GM21825 (cell line): Measurements from ENCODE around the gene MORC1.
"Not testable (repeated sequence)": the region's sequence is repeated elsewhere in the genome, so short reads cannot be mapped to it uniquely, and the experiment has no call there.

Source experiments
- ATAC-seq: cut with Tn5 transposase; IDR thresholded peaks from one replicate; pipeline ENCODE4 v1.9.1; 2021; ENCODE audit warnings: mild to moderate bottlenecking, moderate library complexity; ENCODE audit not compliant: unreplicated experiment

Gene MORC1

GRCh38 chr3:109117939-109118338 is at the start of gene MORC1:
MORC1 (minus strand) TSS chr3:109118134; CDS start chr3:109118059, 75 bp downstream.
- no peak for ATAC-seq

- ATAC-seq, result no peak
Measured at GRCh38 chr3:109165905-109166304, 48.0 kb upstream of the MORC1 start.

- no peak for ATAC-seq
Measured at GRCh38 chr3:109161487-109162123, 43.7 kb upstream of the MORC1 start.

- no peak for ATAC-seq
Measured at GRCh38 chr3:109155828-109156227, 37.9 kb upstream of the MORC1 start.

DNA sequence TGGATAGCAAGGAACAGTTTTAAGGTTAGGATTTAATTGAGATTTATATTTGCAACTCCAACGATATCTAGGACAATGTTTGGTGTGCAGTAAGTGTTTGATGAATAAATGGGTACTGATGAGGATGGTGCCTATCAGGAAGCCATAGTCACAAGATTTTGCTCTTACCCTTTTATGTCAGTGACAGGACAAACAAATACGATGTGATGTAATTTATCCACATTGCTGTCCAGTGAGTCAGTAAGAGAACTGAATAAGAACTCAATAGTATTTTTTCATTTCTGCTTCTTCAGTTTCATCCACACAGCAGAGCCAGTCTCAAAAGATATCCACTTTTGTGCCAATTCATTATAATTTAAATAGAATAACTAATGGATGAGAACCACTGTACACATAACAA is 37.0 kb upstream of the MORC1 start:
- no peak for ATAC-seq

GRCh38 chr3:109152320-109152719 is 34.4 kb upstream of the MORC1 start:
- ATAC-seq, result no peak

GRCh38 chr3:109149078-109149477 is 31.1 kb upstream of the MORC1 start:
- ATAC-seq, result no peak

DNA sequence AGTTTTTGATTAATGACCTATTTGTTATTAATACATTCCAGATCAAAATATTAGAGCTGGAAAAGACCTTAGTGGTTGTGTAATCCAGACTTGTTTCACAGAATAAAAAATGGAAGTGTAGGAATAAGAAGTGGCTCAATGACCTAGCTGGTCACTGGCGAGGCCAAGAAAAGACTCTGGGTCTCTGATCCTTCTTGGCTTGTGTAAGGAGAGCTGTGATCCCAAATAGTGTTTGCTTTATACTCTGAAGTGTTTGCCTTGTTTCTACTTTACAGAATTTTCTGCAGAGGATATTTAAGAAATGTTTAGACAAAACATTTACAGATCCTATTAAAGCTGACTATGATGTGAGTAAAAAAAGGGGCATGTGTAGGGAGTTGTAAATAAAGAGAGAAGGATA is 25.7 kb upstream of the MORC1 start:
- ATAC-seq, result no peak

DNA sequence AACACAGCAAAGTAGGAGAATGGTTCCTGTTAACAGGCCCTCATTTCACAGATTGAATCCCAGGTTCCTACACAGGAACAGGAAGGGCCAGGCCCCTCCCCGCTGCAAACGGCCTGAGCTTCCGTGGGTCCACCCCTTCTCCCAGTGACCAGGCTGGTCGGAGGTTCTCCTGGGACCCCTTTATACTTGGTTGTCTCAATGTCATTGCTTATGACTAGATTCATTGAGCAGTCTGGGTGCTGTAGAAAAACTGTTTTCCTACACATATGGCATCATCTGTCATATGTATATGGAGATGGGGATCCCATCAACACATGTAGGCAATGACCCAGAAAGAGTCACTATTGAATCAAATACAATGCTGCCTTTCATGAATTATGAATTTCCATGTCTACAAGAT is 22.4 kb upstream of the MORC1 start:
- ATAC-seq, result no peak

DNA sequence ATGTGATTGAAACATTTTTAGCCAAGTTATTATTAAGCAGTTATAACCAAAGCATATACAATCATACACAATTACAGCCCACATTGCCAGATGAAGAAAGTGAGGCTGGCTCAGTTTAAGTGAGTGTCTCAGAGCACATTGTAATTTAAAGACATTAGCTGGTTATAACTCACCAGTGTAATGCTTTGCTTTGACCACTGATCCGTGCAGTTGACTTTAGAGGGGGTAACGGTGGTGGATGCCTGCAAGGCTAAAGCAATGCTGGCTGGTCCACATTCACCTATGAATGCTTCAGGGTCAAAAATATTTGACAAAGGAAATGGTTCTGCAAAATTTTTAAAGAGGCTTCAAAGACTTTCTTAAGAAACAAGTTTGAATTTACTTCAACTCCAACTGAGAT is 19.8 kb upstream of the MORC1 start:
- ATAC-seq, result no peak

- ATAC-seq, result no peak
Measured at GRCh38 chr3:109136523-109136922, 18.6 kb upstream of the MORC1 start, which contains the start of gene C3orf85. C3orf85 (plus strand) TSS chr3:109136719; CDS start chr3:109136848, 129 bp downstream.

- not testable (repeated sequence) for ATAC-seq
Measured at GRCh38 chr3:109133474-109133816, 15.5 kb upstream of the MORC1 start.

DNA sequence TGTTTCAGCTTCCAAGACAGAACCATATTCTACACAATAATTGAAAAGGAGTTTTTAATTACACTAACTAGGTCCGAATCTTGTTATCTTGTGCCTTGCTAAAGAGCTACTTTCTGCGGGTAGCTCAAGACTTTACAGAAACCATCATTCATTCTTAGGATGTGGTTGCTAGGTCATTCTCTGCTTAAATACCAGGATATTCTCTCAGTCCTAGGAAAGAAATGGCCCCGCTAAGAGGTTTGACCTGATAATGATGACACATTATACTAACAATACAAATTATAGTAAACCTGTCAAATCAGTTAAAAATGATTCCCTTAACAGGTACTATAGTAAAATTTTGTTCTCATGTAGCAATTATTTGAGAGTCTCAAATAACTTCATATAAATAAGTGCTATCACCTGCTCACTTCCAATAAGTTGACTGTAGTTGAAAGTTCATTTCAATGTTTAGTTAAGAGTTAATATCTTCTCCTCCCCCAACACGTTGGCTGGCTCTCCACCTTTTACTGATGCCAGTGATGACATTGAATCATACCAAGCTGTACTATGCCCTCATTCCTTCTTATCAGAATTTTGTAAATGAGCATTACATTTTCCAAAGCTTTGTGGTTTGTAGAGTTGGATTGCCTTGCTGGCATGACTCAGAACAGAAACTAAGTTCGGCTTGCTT is 15.0 kb upstream of the MORC1 start:
- ATAC-seq, result no peak

DNA sequence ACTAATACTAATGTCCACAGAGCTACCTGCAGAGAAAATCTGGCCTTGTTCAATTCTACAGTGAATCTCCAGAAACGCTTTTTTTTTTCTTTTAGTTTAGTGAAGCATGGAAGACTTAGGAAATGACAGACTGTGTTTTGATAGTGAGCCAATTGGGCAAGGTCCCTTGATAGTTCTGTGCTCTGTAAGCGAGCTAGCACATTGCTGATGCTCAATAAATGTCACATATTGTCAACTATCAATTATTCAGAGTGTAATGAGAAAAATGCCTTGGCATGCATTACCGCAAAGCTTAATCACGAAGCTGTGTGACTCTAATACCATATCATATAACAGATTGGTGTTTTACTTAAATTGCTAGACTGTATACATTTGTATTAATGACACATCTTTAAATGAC is 13.3 kb upstream of the MORC1 start:
- no peak for ATAC-seq

GRCh38 chr3:109127553-109127952 is 9.6 kb upstream of the MORC1 start:
- no peak for ATAC-seq

GRCh38 chr3:109125902-109126301 is 8.0 kb upstream of the MORC1 start:
- no peak for ATAC-seq

DNA sequence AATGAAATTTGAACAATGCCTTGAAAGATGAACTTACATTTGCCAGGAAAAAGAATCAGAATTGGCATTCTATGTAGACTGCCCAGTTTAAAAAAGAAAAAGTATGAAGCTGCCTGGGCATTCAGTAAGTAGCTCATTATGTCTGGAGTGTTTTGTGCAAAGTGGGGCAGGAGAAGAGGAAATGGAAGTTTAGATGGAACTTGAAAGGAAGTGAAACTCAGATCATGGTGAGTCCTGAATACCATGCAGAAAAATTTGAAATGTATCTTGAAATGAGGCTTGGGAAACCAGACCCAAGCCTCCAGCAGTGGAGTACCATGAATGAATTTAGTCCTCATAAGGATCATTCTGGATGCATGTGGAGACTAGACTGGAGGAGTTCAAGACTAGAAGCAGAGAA is 4.8 kb upstream of the MORC1 start:
- no peak for ATAC-seq

- no peak for ATAC-seq
Measured at GRCh38 chr3:109118584-109118983, 650 bp upstream of the MORC1 start.

DNA sequence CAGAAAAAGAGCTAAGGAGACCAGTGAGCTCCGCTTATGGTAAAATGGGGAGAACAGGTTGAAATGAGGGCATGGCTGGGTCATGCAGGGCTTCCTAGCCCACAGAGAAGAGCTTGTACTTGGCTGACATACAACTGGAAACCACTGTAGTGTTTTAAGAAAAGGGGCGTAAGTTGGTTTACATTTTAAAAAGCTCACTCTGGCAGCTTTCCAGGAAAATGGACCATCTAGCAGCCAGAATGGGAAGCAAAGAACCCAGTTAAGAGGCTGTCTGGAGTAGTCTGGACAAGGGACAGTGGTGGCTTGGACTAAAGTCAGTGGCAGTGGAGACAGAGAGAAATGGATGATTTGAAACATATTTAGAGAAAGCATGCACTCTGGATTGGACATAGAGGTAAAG is 1.9 kb downstream of the MORC1 start:
- ATAC-seq, result no peak

- no peak for ATAC-seq
Measured at GRCh38 chr3:109115451-109115850, 2.5 kb downstream of the MORC1 start.

DNA sequence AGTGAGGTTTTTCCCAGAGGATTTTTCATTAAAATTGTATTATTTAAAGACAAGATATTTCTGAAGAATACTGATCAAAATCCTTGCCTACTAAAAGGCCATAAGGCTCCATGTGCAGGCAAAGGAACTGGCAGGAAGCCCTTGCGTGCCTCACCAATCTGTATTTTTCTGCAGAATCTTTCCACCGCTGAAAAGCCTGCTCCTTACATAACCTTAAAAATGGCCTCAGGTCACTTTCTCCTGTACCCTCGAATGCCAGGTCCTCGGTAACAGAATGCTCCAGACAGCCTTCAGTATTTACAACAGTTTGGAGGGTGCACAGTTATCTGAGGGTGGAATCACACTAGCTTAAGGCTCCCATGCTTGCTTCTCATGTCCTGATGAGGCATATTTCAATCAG is 3.2 kb downstream of the MORC1 start:
- no peak for ATAC-seq

DNA sequence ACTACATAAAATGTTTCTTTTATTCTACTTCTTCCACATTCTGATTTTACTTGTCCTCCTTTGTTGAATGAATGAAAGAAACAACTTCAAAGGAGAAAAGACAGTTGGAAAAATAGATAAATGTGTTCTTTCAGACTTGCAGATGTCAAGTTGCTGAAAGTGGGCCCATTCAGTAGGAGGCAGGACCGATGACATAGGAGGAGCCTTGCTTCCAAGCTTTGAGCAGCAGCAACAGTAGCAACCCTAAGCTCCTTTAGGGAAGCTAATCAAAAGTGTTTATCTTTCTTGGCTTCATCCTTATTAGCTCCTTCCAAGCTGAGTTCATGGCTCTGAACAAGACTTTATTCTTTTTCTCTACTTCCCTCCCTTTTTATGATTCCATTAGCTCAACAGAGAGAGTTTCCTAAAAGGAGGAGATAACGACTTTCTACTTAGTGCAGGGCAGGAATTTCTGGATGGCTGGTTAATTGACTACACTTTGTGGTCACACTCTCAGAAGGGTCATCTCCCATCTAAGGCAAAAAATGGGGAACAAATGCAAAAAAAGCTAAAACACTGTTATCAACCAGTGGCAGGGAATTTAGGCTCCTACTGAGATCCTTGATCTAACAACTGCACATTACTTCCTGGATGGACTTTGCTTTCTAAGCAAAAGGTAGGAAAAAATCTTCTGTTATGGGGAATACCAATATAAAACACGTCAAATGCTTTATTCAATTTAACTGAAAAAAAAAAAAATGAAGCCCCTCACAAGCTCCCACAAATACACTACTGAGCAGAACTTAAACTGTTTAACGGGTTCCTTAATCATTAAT is 4.8 kb downstream of the MORC1 start:
- ATAC-seq, result no peak
